AG10803 (cell line): ENCODE measurements around the gene GNG7.
A peak's percentile ranks its signal among the peaks of the same experiment; 100 is the strongest.
"Not testable (repeated sequence)": the region's sequence is repeated elsewhere in the genome, so short reads cannot be mapped to it uniquely, and the experiment has no call there.

Source experiments
- DNase-seq: peaks from one replicate; pipeline ENCODE4 v3.0.0; 2010; ENCODE audit warnings: low read depth
- H3K4me3 ChIP-seq: 2 replicates; pipeline ENCODE4 v1.5.1; 2011; ENCODE audit warnings: mild to moderate bottlenecking, low read length, control low read depth
- CTCF ChIP-seq: conservative IDR thresholded peaks from 2 replicates; pipeline ENCODE4 v1.5.1; 2011; ENCODE audit warnings: mild to moderate bottlenecking, low read length, control low read depth, inconsistent platforms

The GNG7 gene

GRCh38 chr19:2615782-2616181 is 86.7 kb downstream of the GNG7 start:
- H3K4me3 ChIP-seq = no peak overlapping the region
- DNase-seq = no peak
- no peak for TF ChIP-seq CTCF

DNA sequence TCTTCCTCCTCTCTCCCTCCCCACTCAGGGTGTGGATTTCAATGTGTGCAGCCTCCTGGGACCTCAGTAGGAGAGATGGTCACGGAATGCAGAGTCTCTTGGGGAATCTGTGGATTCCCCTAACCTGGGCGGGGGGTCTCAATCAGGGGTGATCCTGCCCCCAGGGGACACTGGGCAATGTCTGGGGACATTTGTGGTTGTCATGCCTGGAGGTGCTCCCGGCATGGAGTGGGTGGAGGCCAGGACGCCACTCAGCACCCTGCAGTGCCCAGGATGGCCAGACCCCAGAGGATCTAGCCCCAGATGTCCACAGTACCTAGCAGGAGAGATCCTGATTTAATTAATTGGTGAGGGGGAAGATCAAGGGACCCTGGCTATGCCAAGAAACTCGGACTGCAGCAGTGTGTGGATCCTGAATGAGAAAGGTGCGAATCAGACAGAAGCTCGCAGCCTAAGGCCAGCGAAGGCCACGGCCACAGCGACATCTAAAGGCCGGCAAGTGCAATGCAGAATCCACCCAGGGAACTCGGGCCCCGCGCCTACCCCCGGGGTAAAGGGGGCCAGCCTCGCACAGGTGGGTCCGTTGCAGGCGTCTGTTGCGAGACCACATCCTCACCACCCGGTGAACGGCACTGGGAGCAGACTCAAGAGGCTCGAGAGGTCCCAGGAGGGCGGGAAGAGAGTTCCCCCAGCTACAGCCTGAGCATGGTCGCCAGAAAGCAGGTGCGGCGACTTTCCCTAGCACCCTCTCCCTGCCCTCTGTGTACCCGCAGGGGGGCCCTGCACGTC is 88.8 kb downstream of the GNG7 start:
- no peak overlapping the region for H3K4me3 ChIP-seq
- peak; percentile 41 for DNase-seq
- TF ChIP-seq CTCF = peak; percentile 81

GRCh38 chr19:2612619-2613249 is 89.8 kb downstream of the GNG7 start:
- no peak for TF ChIP-seq CTCF
- no peak overlapping the region for H3K4me3 ChIP-seq
- DNase-seq = no peak

DNA sequence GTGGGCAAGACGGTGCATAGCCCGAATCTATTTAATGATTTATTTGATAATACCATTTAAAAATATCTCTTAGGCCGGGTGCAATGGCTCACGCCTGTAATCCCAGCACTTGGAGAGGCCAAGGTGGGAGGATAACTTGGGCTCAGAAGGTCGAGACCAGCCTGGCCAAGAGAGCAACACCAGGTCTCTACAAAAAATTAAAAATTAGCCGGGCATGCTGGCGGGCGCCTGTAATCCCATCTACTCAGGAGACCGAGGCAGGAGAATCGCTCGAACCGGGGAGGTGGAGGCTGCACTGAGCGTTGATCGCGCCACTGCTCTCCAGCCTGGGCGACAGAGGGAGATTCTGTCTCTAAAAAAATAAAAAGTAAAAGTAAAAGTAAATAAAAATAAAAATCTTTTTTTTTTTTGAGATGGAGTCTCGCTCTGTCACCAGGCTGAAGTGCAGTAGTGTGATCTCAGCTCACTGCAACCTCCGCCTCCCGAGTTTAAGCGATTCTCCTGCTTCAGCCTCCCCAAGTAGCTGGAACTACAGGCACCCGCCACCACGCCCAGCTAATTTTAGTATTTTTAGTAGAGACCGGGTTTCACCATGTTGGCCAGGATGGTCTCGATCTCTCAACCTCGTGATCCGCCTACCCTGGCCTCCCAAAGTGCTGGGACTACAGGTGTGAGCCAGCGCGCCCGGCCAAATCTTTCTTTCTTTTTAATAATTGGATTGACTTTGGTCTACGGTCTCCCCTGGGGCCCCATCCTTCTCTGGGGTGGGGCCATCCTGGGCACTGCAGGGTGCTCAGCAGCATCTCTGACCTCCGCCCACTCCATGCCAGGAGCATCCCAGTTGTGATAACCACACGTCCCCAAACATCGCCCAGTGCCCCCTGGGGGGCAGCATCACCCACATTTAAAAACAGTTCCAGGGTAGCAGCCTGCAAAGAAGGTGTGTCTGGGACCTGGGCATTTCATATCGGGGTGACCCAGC is 90.7 kb downstream of the GNG7 start:
- no peak for DNase-seq
- TF ChIP-seq CTCF = no peak
- no peak overlapping the region for H3K4me3 ChIP-seq

GRCh38 chr19:2610637-2611482 is 91.6 kb downstream of the GNG7 start:
- peak; percentile 96 for DNase-seq
- peak overlapping the region; percentile 48 for H3K4me3 ChIP-seq
- peak; percentile 90 for TF ChIP-seq CTCF

DNA sequence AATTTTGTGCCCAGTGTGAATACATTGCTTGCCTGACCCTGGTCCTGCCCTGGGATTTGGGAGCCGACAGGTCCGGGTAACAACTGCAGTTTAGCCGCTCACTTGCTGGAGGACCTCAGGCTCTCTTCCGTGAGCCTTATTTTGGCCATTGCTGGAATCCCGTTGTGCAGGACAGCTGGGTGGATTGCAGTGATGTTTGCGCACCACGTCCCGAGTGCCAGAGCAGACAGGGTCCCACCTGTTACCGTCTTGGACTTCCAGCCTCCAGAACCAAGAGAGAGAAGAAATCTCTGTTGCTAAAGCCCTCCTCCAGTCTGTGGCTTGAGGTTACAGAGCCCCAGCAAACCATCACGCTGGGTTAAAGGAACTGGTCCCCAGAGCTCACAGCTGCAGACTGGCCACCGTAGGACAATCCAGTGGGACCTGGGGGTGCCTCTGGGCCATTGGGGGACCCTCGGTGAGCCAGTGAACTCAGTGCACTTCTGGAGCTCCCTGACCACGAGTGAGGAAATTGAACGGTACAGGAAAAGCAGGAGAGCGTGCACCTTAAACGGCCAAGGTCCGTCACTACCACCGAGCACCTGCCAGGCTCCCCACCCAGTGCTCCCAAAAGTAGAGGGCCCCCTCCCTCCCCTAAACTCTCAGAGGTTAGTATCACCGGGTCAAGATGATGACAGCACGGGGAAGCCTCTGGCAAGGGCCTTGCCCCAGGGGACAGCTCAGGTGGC is 92.9 kb downstream of the GNG7 start:
- DNase-seq = no peak
- no peak for TF ChIP-seq CTCF
- H3K4me3 ChIP-seq = no peak overlapping the region

DNA sequence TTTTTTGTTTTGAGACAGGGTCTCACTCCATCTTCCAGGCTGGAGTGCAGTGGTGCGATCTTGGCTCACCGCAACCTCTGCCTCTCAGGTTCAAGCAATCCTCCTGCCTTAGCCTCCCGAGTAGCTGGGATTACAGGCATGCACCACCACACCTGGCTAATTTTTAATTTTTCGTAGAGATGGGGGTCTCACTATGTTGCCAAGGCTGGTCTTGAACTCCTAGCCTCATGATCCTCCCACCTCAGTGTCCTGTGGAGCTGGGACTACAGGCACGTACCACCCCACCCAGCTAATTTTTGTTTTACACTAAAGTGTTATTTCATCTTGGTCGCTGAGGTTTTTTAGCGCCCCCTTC is 93.5 kb downstream of the GNG7 start:
- DNase-seq, H3K4me3 ChIP-seq: not testable (repeated sequence)
